Measurements from ENCODE around the gene VAPA. TPM values are rescaled to one million over a fixed set of nuclear protein-coding genes. Genes with fewer than 3 reads are reported as not detected.

VAPA gene
- total and polyA plus RNA-seq, 10 of the 15 experiments (the other 5 are each of a cell fraction or from before 2014, with no cell fraction given), result 70.9 to 252 (median 166) TPM

- no peak for TF ChIP-seq WRNIP1 (IDR thresholded peaks at IDR 0.05; ENCODE audit: borderline replicate concordance, low read depth, low read length)
- TF ChIP-seq IRF5 (IDR thresholded peaks at IDR 0.05; ENCODE audit: borderline replicate concordance), result no peak
- no peak for TF ChIP-seq JUND (IDR thresholded peaks at IDR 0.05; ENCODE audit: low read depth, low read length)
- no peak for TF ChIP-seq BRCA1 (IDR thresholded peaks at IDR 0.05; ENCODE audit: low read depth, low read length)
- TF ChIP-seq PRDM15 (CRISPR knock-in tag; IDR thresholded peaks at IDR 0.05), result no peak
- TF ChIP-seq TCF12 (IDR thresholded peaks at IDR 0.05; ENCODE audit: low read depth, low read length), result no peak
- no peak for TF ChIP-seq SUZ12 (IDR thresholded peaks at IDR 0.05; ENCODE audit: unreplicated experiment)
- TF ChIP-seq NFYA (IDR thresholded peaks at IDR 0.05; ENCODE audit: borderline replicate concordance, low read depth, low read length), result no peak
- TF ChIP-seq GABPA (IDR thresholded peaks at IDR 0.05; ENCODE audit: low read depth), result no peak
- TF ChIP-seq IRF4 (IDR thresholded peaks at IDR 0.05; ENCODE audit: low read depth, low read length), result no peak
- TF ChIP-seq ETV6 (conservative IDR thresholded peaks at IDR 0.05 in 1 of 2, IDR thresholded peaks at IDR 0.05 in 1 of 2; ENCODE audit: borderline replicate concordance in 1 of 2, low read depth in 1 of 2), result no peak
- TF ChIP-seq JUNB (IDR thresholded peaks at IDR 0.05), result no peak
- no peak for TF ChIP-seq YBX1 (IDR thresholded peaks at IDR 0.05)
- TF ChIP-seq ELK1 (IDR thresholded peaks at IDR 0.05; ENCODE audit: low read depth, low read length), result no peak
- no peak for TF ChIP-seq ZBTB40 (IDR thresholded peaks at IDR 0.05; ENCODE audit: borderline replicate concordance)
Measured at GRCh38 chr18:9968081-9968848, 54.4 kb downstream of the VAPA start (continued).

All from GM12878 (cell line).